Measurements from ENCODE around the gene MMEL1.
"Not testable (repeated sequence)": the region's sequence is repeated elsewhere in the genome, so short reads cannot be mapped to it uniquely, and the experiment has no call there.

Gene MMEL1

GRCh38 chr1:2590233-2591141 is 42.3 kb downstream of the MMEL1 start:
- no peak for DNase-seq (ENCODE audit: low read depth in 2 of 2)

- DNase-seq (ENCODE audit: low read depth in 2 of 2), result no peak
Observed at GRCh38 chr1:2589431-2590232, 43.2 kb downstream of the MMEL1 start.

- no peak for DNase-seq (ENCODE audit: low read depth in 2 of 2)
Observed at GRCh38 chr1:2588661-2589430, 44.0 kb downstream of the MMEL1 start.

GRCh38 chr1:2587860-2588571 is 44.8 kb downstream of the MMEL1 start:
- no peak for DNase-seq (ENCODE audit: low read depth in 2 of 2)

- DNase-seq (ENCODE audit: low read depth in 2 of 2), result no peak
Observed at GRCh38 chr1:2587071-2587859, 45.6 kb downstream of the MMEL1 start.

GRCh38 chr1:2586154-2587070 is 46.4 kb downstream of the MMEL1 start, which contains the start of gene PRXL2B:
Gene PRXL2B, plus strand, starts transcription at chr1:2586777. Its CDS starts 109 bp downstream, at chr1:2586886.
- peak; percentile 91 to 92 for DNase-seq (ENCODE audit: low read depth in 2 of 2)

- DNase-seq (ENCODE audit: low read depth in 2 of 2), result peak; percentile 46
Observed at GRCh38 chr1:2585318-2586092, 47.3 kb downstream of the MMEL1 start.

GRCh38 chr1:2584686-2585317 is 48.0 kb downstream of the MMEL1 start:
- DNase-seq (ENCODE audit: low read depth in 2 of 2), result no peak

GRCh38 chr1:2583871-2584351 is 48.9 kb downstream of the MMEL1 start:
- no peak for DNase-seq (ENCODE audit: low read depth in 2 of 2)

- DNase-seq (ENCODE audit: low read depth in 2 of 2), result no peak
Observed at GRCh38 chr1:2583331-2583791, 49.5 kb downstream of the MMEL1 start.

- DNase-seq (ENCODE audit: low read depth in 2 of 2), result no peak
Observed at GRCh38 chr1:2582391-2582790, 50.4 kb downstream of the MMEL1 start.

- DNase-seq (ENCODE audit: low read depth in 2 of 2), result no peak
Observed at GRCh38 chr1:2580691-2581090, 52.1 kb downstream of the MMEL1 start.

- DNase-seq (ENCODE audit: low read depth in 2 of 2), result no peak
Observed at GRCh38 chr1:2578758-2579118, 54.1 kb downstream of the MMEL1 start.

- not testable (repeated sequence) for DNase-seq (ENCODE audit: low read depth in 2 of 2)
Observed at GRCh38 chr1:2577565-2578075, 55.2 kb downstream of the MMEL1 start.

GRCh38 chr1:2575801-2576663 is 56.8 kb downstream of the MMEL1 start:
- no peak for DNase-seq (ENCODE audit: low read depth in 2 of 2)

- no peak for DNase-seq (ENCODE audit: low read depth in 2 of 2)
Observed at GRCh38 chr1:2574350-2574749, 58.5 kb downstream of the MMEL1 start.
